ENCODE data around the gene PRR33.

- TF ChIP-seq CTCF (IDR thresholded peaks at IDR 0.05) (no peak), POLR2A (IDR thresholded peaks at IDR 0.05) (no peak)
Measured at GRCh38 chr11:1888811-1889210, 2.9 kb downstream of the PRR33 start.

Data from right lobe of liver (tissue), 4 donors.